HG02610 (cell line): ENCODE measurements around the gene MDFI.

ENCODE experiments used
- ATAC-seq: cut with Tn5 transposase; IDR thresholded peaks from one replicate; pipeline ENCODE4 v1.9.1; 2021; ENCODE audit warnings: mild to moderate bottlenecking, moderate library complexity; ENCODE audit not compliant: unreplicated experiment

Gene MDFI

GRCh38 chr6:41638002-41638934 is at the start of gene MDFI:
Gene MDFI, plus strand, starts transcription at chr6:41638468. Its CDS starts 282 bp downstream, at chr6:41638750.
- ATAC-seq = no peak

- no peak for ATAC-seq
Measured at GRCh38 chr6:41589223-41589622, 49.0 kb upstream of the MDFI start.

GRCh38 chr6:41589636-41590622 is 48.3 kb upstream of the MDFI start:
- no peak for ATAC-seq

GRCh38 chr6:41591122-41591521 is 47.1 kb upstream of the MDFI start:
- ATAC-seq = no peak

- peak; percentile 42 for ATAC-seq
Measured at GRCh38 chr6:41591859-41592502, 46.3 kb upstream of the MDFI start.

- no peak for ATAC-seq
Measured at GRCh38 chr6:41593406-41593805, 44.9 kb upstream of the MDFI start.

- ATAC-seq = no peak
Measured at GRCh38 chr6:41593839-41594238, 44.4 kb upstream of the MDFI start.

GRCh38 chr6:41594326-41594725 is 43.9 kb upstream of the MDFI start:
- no peak for ATAC-seq

GRCh38 chr6:41594766-41595165 is 43.5 kb upstream of the MDFI start:
- no peak for ATAC-seq

- ATAC-seq = no peak
Measured at GRCh38 chr6:41595166-41595565, 43.1 kb upstream of the MDFI start.

- no peak for ATAC-seq
Measured at GRCh38 chr6:41596096-41596685, 42.1 kb upstream of the MDFI start.

- no peak for ATAC-seq
Measured at GRCh38 chr6:41596807-41597206, 41.5 kb upstream of the MDFI start.

- ATAC-seq = no peak
Measured at GRCh38 chr6:41597246-41598000, 40.8 kb upstream of the MDFI start.

GRCh38 chr6:41598670-41599014 is 39.6 kb upstream of the MDFI start:
- ATAC-seq = no peak

GRCh38 chr6:41599015-41599851 is 39.0 kb upstream of the MDFI start:
- no peak for ATAC-seq

GRCh38 chr6:41599852-41600445 is 38.3 kb upstream of the MDFI start:
- no peak for ATAC-seq

GRCh38 chr6:41600499-41601247 is 37.6 kb upstream of the MDFI start:
- no peak for ATAC-seq

GRCh38 chr6:41601248-41601549 is 37.1 kb upstream of the MDFI start:
- ATAC-seq = no peak
